Stomach (tissue), 9 donors: ENCODE results near the gene ANKRD11. TPM values are rescaled to one million over a fixed set of nuclear protein-coding genes. Genes with fewer than 3 reads are reported as not detected.
"Not testable (repeated sequence)": the region's sequence is repeated elsewhere in the genome, so short reads cannot be mapped to it uniquely, and the experiment has no call there.

Experiments used
- DNase-seq, 2 donors: peaks; one replicate each; pipeline versions ENCODE4 v3.0.0 to v3.0.0-alpha.2; 2013 to 2019
- H3K27ac ChIP-seq, 5 donors: fragments of 200-600 bp in 4 of 5; sonication (generic) in 4 of 5; one replicate each; pipeline ENCODE4 v1.5.1; 2013 to 2019; ENCODE audit warnings: mild to moderate bottlenecking in 1 of 5, moderate library complexity in 1 of 5
- H3K27me3 ChIP-seq, 3 donors: fragments of 200-600 bp; sonication (generic); one replicate each; pipeline ENCODE4 v1.5.1; 2017 to 2019; ENCODE audit warnings: mixed run types in 1 of 3
- H3K36me3 ChIP-seq, 4 donors: fragments of 200-600 bp; sonication (generic); 1 replicate in 3 of 4; 2 replicates in 1 of 4; pipeline ENCODE4 v1.5.1; 2016 to 2019
- H3K4me1 ChIP-seq, 4 donors: fragments of 200-600 bp; sonication (generic); one replicate each; pipeline ENCODE4 v1.5.1; 2016 to 2019
- H3K4me3 ChIP-seq, 4 donors: fragments of 200-600 bp; sonication (generic) in 3 of 4; one replicate each; pipeline ENCODE4 v1.5.1; 2016 to 2019; ENCODE audit warnings: mild to moderate bottlenecking in 1 of 4
- H3K9me3 ChIP-seq, 4 donors: fragments of 200-600 bp; sonication (generic); one replicate each; pipeline ENCODE4 v1.5.1; 2016 to 2019
- CTCF ChIP-seq, 7 experiments: fragments of 450-650 bp in 4 of 7; fragments of 200-600 bp in 3 of 7; sonication (generic) in 3 of 7; IDR thresholded peaks; one replicate each; pipeline ENCODE4 v1.5.1; 2016 to 2019; ENCODE audit warnings: antibody characterized with exemption in 7 of 7, control low read depth in 2 of 7, mild to moderate bottlenecking in 1 of 7
- EP300 ChIP-seq: sonication (generic); formaldehyde crosslinking; IDR thresholded peaks from one replicate; pipeline ENCODE4 v1.6.1; 2017; ENCODE audit warnings: antibody characterized with exemption
- POLR2A ChIP-seq, 4 donors: fragments of 450-650 bp; IDR thresholded peaks; one replicate each; pipeline ENCODE4 v1.6.1; 2016; ENCODE audit warnings: antibody characterized with exemption in 4 of 4, control low read depth in 2 of 4, mild to moderate bottlenecking in 1 of 4, moderate library complexity in 1 of 4
- POLR2AphosphoS5 ChIP-seq, 3 donors: sonication (generic); formaldehyde crosslinking; IDR thresholded peaks; one replicate each; pipeline ENCODE4 v1.6.1; 2016; ENCODE audit warnings: antibody characterized with exemption in 3 of 3
- WGBS, 5 donors: extraction: QIAGEN DNeasy Blood & Tissue Kit in 3 of 5; methylation state at CpG; one replicate each; pipeline versions ENCODE4 v1.1.5 to v1.1.7; 2013 to 2018; 5-methylcytosine and 5-hydroxymethylcytosine counted together
- intact Hi-C: fragments of 100-400 bp; cut with DNase I; formaldehyde crosslinking; loops from one replicate; pipeline ENCODE4 v1.15.1; 2023; ENCODE audit warnings: low total_unique reads
- polyA plus RNA-seq, 3 donors: library from polyadenylated mRNA; stranded (reverse); fragments of 200-250 nt; gene quantifications; one replicate each; pipeline ENCODE4 v1.2.3, GENCODE V29; 2013
- total RNA-seq, 5 donors: library from RNA; depleted of rRNA; stranded (reverse); fragments of >200 nt; gene quantifications; one replicate each; pipeline versions ENCODE4 v1.1.0 to v1.2.3, GENCODE V29; 2014 to 2016
- donor health status: healthy with polysubstance abuse.
- donor health status: Bipolar disorder and iron deficiency.
- donor health status: healthy.

ANKRD11 gene
- total and polyA plus RNA-seq, 8 donors: 25.4 to 350 (median 88.7) TPM

GRCh38 chr16:89431630-89432029 is 58.7 kb downstream of the ANKRD11 start:
- TF ChIP-seq POLR2AphosphoS5 (IDR thresholded peaks at IDR 0.05) (no peak), EP300 (no peak), POLR2A (IDR thresholded peaks at IDR 0.05) (no peak), CTCF (IDR thresholded peaks at IDR 0.05) (no peak)
- 48 to 64% (median 52%) methylated on average over 4 of the region's 4 CpGs for WGBS, 5 donors
- no peak overlapping the region for H3K4me3 ChIP-seq
- H3K27ac ChIP-seq: peak overlapping the region in 3 of 5 donors; percentile 14 to 46 (median 25)
- H3K36me3 ChIP-seq: peaks cover 0 to 5% (median 0%) of the 10 kb centered on the region in 4 donors
- no peaks in the 10 kb centered on the region for H3K9me3 ChIP-seq
- intact Hi-C loops: no loop called here
- H3K4me1 ChIP-seq: peaks cover 25 to 73% (median 56%) of the 10 kb centered on the region in 4 donors
- DNase-seq: no peak
- H3K27me3 ChIP-seq: no peaks in the 10 kb centered on the region

GRCh38 chr16:89431158-89431584 is 59.2 kb downstream of the ANKRD11 start:
- intact Hi-C loops: no loop called here
- Histone ChIP-seq H3K4me1 (peaks cover 26 to 76% (median 56%) of the 10 kb centered on the region in 4 donors), H3K36me3 (peaks cover 0 to 5% (median 0%) of the 10 kb centered on the region in 4 donors), H3K4me3 (no peak overlapping the region), H3K9me3 (no peaks in the 10 kb centered on the region), H3K27me3 (no peaks in the 10 kb centered on the region), H3K27ac (peak overlapping the region in 3 of 5 donors; percentile 14 to 46 (median 25))
- TF ChIP-seq POLR2A (IDR thresholded peaks at IDR 0.05) (no peak), CTCF (IDR thresholded peaks at IDR 0.05) (no peak), EP300 (no peak), POLR2AphosphoS5 (IDR thresholded peaks at IDR 0.05) (no peak)
- DNase-seq: peak; percentile 50 to 73
- whole genome bisulfite sequencing, 5 donors: 19 to 40% (median 23%) methylated on average over 12 of the region's 12 CpGs

GRCh38 chr16:89430436-89431157 is 59.8 kb downstream of the ANKRD11 start:
- H3K27ac ChIP-seq: peak overlapping the region in 3 of 5 donors; percentile 14 to 46 (median 25)

GRCh38 chr16:89428605-89429004 is 61.8 kb downstream of the ANKRD11 start:
- H3K27ac ChIP-seq, DNase-seq, H3K36me3 ChIP-seq, intact Hi-C loops, H3K4me3 ChIP-seq, H3K9me3 ChIP-seq, H3K27me3 ChIP-seq: not testable (repeated sequence)
- 96 to 99% (median 98%) methylated on average over 7 of the region's 7 CpGs for WGBS, 5 donors
- H3K4me1 ChIP-seq: peaks cover 37 to 76% (median 57%) of the 10 kb centered on the region in 4 donors

More at GRCh38 chr16:89430436-89431157, 59.8 kb downstream of the ANKRD11 start:
- TF ChIP-seq POLR2AphosphoS5 (IDR thresholded peaks at IDR 0.05) (no peak), EP300 (no peak), CTCF (IDR thresholded peaks at IDR 0.05) (no peak), POLR2A (IDR thresholded peaks at IDR 0.05) (no peak)
- H3K4me3 ChIP-seq: peak overlapping the region in 1 of 4 donors; percentile 13
- WGBS, 5 donors: 56 to 67% (median 59%) methylated on average over 19 of the region's 19 CpGs
- intact Hi-C loops: no loop called here
- no peaks in the 10 kb centered on the region for H3K9me3 ChIP-seq
- peaks cover 0 to 5% (median 0%) of the 10 kb centered on the region in 4 donors for H3K36me3 ChIP-seq
- peaks cover 32 to 76% (median 59%) of the 10 kb centered on the region in 4 donors for H3K4me1 ChIP-seq
- peak in 1 of 2 donors; percentile 44 for DNase-seq
- no peaks in the 10 kb centered on the region for H3K27me3 ChIP-seq
